SK-N-SH treated with all-trans-retinoic acid at 6 μM for 48 hours (cell line): ENCODE measurements around the gene CLEC4E.

ENCODE experiments used
- ARNTL ChIP-seq: fragments of 450-650 bp; formaldehyde crosslinking; IDR thresholded peaks from 2 replicates; pipeline ENCODE4 v1.5.0; 2020; ENCODE audit warnings: low read depth, mild to moderate bottlenecking, moderate library complexity, borderline replicate concordance
- RARB ChIP-seq: fragments of 250-450 bp; sonication (Bioruptor Pico); IDR thresholded peaks from 2 replicates; pipeline ENCODE4 v1.8.0; 2021; ENCODE audit warnings: mild to moderate bottlenecking, moderate library complexity
- TCF4 ChIP-seq: fragments of 250-450 bp; sonication (Bioruptor Pico); IDR thresholded peaks from 2 replicates; pipeline ENCODE4 v1.8.0; 2021; ENCODE audit warnings: mild to moderate bottlenecking, moderate library complexity, borderline replicate concordance
- ZC3H10 ChIP-seq: fragments of 250-450 bp; sonication (Bioruptor Pico); IDR thresholded peaks from 2 replicates; pipeline ENCODE4 v1.5.1; 2021; ENCODE audit warnings: mild to moderate bottlenecking, moderate library complexity
- ZFP30 ChIP-seq: fragments of 450-650 bp; formaldehyde crosslinking; IDR thresholded peaks from 2 replicates; pipeline ENCODE4 v1.5.0; 2022; ENCODE audit warnings: mild to moderate bottlenecking, moderate library complexity
- ZNF70 ChIP-seq: fragments of 450-650 bp; formaldehyde crosslinking; IDR thresholded peaks from 2 replicates; pipeline ENCODE4 v1.5.0; 2020; ENCODE audit warnings: mild to moderate bottlenecking, moderate library complexity
- ZNF8 ChIP-seq: fragments of 450-650 bp; formaldehyde crosslinking; IDR thresholded peaks from 2 replicates; pipeline ENCODE4 v1.5.0; 2020; ENCODE audit warnings: mild to moderate bottlenecking, moderate library complexity
- TF ChIP-seq, protein P1 (sequence below): fragments of 250-450 bp; sonication (Bioruptor Pico); IDR thresholded peaks from 2 replicates; pipeline ENCODE4 v1.8.0; 2020; ENCODE audit warnings: mild to moderate bottlenecking, moderate library complexity, borderline replicate concordance

DNA sequence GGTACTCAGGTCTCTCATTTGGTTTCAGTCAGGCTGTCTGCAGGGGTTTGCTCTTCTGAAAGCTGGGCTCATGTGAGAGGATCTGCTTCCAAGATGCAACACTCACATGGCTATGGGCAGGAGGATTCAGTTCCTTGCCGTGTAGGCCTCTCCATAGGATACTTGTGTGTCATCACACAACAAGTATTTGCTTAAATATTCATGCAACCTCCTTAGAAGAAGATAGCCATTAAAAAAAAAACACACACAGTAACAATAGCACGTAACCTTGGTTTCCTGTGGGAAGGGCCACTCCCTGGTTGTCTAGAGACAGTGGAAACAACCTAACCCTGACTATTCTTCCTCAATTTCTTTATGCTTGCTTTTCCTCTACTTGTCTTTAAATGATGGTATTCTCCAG lies 31.8 kb upstream of the CLEC4E start:
- no peak for TF ChIP-seq TCF4 (CRISPR knock-in tag)
- no peak for TF ChIP-seq ZNF70
- TF ChIP-seq ZNF8 (CRISPR knock-in tag), result no peak
- TF ChIP-seq RARB (CRISPR knock-in tag), result no peak
- no peak for TF ChIP-seq ZFP30 (CRISPR knock-in tag)
- TF ChIP-seq, protein P1, sequence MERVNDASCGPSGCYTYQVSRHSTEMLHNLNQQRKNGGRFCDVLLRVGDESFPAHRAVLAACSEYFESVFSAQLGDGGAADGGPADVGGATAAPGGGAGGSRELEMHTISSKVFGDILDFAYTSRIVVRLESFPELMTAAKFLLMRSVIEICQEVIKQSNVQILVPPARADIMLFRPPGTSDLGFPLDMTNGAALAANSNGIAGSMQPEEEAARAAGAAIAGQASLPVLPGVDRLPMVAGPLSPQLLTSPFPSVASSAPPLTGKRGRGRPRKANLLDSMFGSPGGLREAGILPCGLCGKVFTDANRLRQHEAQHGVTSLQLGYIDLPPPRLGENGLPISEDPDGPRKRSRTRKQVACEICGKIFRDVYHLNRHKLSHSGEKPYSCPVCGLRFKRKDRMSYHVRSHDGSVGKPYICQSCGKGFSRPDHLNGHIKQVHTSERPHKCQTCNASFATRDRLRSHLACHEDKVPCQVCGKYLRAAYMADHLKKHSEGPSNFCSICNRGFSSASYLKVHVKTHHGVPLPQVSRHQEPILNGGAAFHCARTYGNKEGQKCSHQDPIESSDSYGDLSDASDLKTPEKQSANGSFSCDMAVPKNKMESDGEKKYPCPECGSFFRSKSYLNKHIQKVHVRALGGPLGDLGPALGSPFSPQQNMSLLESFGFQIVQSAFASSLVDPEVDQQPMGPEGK, result no peak
- TF ChIP-seq ZC3H10 (CRISPR knock-in tag), result no peak
- no peak for TF ChIP-seq ARNTL (CRISPR knock-in tag)
